ENCODE data around the gene CDKN1A.

Gene CDKN1A

DNA sequence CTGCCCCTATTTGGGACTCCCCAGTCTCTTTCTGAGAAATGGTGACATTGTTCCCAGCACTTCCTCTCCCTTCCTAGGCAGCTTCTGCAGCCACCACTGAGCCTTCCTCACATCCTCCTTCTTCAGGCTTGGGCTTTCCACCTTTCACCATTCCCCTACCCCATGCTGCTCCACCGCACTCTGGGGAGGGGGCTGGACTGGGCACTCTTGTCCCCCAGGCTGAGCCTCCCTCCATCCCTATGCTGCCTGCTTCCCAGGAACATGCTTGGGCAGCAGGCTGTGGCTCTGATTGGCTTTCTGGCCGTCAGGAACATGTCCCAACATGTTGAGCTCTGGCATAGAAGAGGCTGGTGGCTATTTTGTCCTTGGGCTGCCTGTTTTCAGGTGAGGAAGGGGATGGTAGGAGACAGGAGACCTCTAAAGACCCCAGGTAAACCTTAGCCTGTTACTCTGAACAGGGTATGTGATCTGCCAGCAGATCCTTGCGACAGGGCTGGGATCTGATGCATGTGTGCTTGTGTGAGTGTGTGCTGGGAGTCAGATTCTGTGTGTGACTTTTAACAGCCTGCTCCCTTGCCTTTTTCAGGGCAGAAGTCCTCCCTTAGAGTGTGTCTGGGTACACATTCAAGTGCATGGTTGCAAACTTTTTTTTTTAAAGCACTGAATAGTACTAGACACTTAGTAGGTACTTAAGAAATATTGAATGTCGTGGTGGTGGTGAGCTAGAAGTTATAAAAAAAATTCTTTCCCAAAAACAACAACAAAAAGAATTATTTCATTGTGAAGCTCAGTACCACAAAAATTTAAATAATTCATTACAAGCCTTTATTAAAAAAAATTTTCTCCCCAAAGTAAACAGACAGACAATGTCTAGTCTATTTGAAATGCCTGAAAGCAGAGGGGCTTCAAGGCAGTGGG, 2.1 kb upstream of the CDKN1A start:
- no peak for TF ChIP-seq Cebpa-rat (IDR thresholded peaks at IDR 0.05)
- no peaks in the 10 kb centered on the region for H3K36me3 ChIP-seq
- peak overlapping the region; percentile 91 for H3K4me2 ChIP-seq
- H3K27ac ChIP-seq: peak overlapping the region; percentile 96
- no peaks in the 10 kb centered on the region for H3K9me3 ChIP-seq
- H3K4me1 ChIP-seq: peaks cover 49% of the 10 kb centered on the region
- H4K20me1 ChIP-seq: peaks cover 26% of the 10 kb centered on the region
- H3K27me3 ChIP-seq: no peaks in the 10 kb centered on the region
- H3K4me3 ChIP-seq: peak overlapping the region; percentile 99; the same call in 1 of the 2 replicates
- H3K9ac ChIP-seq: peak overlapping the region; percentile 99

DNA sequence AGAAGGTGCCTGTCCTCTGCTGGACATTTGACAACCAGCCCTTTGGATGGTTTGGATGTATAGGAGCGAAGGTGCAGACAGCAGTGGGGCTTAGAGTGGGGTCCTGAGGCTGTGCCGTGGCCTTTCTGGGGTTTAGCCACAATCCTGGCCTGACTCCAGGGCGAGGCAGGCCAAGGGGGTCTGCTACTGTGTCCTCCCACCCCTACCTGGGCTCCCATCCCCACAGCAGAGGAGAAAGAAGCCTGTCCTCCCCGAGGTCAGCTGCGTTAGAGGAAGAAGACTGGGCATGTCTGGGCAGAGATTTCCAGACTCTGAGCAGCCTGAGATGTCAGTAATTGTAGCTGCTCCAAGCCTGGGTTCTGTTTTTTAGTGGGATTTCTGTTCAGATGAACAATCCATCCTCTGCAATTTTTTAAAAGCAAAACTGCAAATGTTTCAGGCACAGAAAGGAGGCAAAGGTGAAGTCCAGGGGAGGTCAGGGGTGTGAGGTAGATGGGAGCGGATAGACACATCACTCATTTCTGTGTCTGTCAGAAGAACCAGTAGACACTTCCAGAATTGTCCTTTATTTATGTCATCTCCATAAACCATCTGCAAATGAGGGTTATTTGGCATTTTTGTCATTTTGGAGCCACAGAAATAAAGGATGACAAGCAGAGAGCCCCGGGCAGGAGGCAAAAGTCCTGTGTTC, 1.3 kb upstream of the CDKN1A start:
- peaks cover 1% of the 10 kb centered on the region; the same call in 1 of the 2 replicates for H3K36me3 ChIP-seq
- H3K9ac ChIP-seq: peak overlapping the region; percentile 99
- no peaks in the 10 kb centered on the region for H3K27me3 ChIP-seq
- peaks cover 34% of the 10 kb centered on the region for H4K20me1 ChIP-seq
- peak overlapping the region; percentile 91 for H3K4me2 ChIP-seq
- H3K4me1 ChIP-seq: peaks cover 49% of the 10 kb centered on the region
- no peak for TF ChIP-seq Cebpa-rat (IDR thresholded peaks at IDR 0.05)
- no peaks in the 10 kb centered on the region for H3K9me3 ChIP-seq
- H3K27ac ChIP-seq: peak overlapping the region; percentile 96
- peak overlapping the region; percentile 99; the same call in 1 of the 2 replicates for H3K4me3 ChIP-seq

GRCh38 chr6:36677753-36678487, 594 bp upstream of the CDKN1A start:
- peak overlapping the region; percentile 96 for H3K27ac ChIP-seq

GRCh38 chr6:36679043-36679833, 724 bp downstream of the CDKN1A start:
- Histone ChIP-seq H3K9me3 (no peaks in the 10 kb centered on the region), H4K20me1 (peaks cover 55% of the 10 kb centered on the region), H3K9ac (peak overlapping the region; percentile 99), H3K4me2 (peak overlapping the region; percentile 91), H3K27me3 (no peaks in the 10 kb centered on the region), H3K27ac (peak overlapping the region; percentile 96), H3K4me1 (peaks cover 69% of the 10 kb centered on the region), H3K4me3 (peak overlapping the region; percentile 99), H3K36me3 (peaks cover 22% of the 10 kb centered on the region)
- no peak for TF ChIP-seq Cebpa-rat (IDR thresholded peaks at IDR 0.05)

More at GRCh38 chr6:36677753-36678487, 594 bp upstream of the CDKN1A start:
- Histone ChIP-seq H3K36me3 (peaks cover 9% of the 10 kb centered on the region), H3K9me3 (no peaks in the 10 kb centered on the region), H3K4me3 (peak overlapping the region; percentile 99), H4K20me1 (peaks cover 42% of the 10 kb centered on the region), H3K4me1 (peaks cover 56% of the 10 kb centered on the region), H3K27me3 (no peaks in the 10 kb centered on the region), H3K9ac (peak overlapping the region; percentile 99), H3K4me2 (peak overlapping the region; percentile 91)
- no peak for TF ChIP-seq Cebpa-rat (IDR thresholded peaks at IDR 0.05)

DNA sequence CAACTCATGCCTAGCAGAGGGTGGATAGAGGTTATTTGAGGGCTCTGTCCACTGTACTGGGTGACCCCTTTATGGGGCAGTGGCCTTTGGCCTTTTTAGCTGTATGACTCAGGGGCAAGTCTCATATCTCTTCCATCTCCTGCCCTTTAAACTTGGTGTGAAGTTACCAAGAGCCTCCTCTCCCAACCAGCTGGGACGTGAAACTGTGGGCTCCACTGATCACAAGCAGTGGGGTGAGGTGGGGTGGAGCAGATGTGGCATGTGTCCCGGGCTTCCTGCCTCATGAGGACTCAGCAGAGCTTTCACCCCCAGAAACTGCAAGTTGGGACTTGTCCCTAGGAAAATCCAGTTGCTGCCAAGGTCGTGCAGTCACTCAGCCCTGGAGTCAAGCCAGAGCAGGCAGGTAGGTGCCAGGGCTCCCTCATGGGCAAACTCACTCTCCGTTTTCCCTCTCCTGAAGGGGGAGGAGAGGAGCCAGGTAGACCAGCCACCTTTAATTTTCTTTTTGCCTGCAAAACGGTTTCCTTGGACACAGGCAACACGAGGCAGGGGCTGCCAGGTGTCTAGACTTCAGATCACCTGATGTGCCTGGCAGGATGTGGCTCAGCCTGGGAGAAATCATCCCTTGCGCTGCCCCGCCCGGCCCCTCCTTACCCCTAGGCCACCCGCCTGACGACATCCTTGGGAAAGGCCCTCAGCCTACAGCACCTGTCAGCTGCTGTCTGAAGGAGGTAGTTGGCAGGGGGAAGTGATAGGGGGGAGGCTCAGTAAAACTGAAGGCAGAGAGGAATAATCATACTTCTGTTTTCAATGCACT, 4.0 kb downstream of the CDKN1A start:
- TF ChIP-seq Cebpa-rat (IDR thresholded peaks at IDR 0.05): no peak
- Histone ChIP-seq H3K9me3 (no peaks in the 10 kb centered on the region), H3K4me2 (peak overlapping the region; percentile 91), H4K20me1 (peaks cover 88% of the 10 kb centered on the region), H3K4me1 (peaks cover 65% of the 10 kb centered on the region), H3K9ac (peak overlapping the region; percentile 99), H3K4me3 (peak overlapping the region; percentile 99), H3K36me3 (peaks cover 55% of the 10 kb centered on the region), H3K27me3 (no peaks in the 10 kb centered on the region), H3K27ac (peak overlapping the region; percentile 82)

GRCh38 chr6:36683145-36683655, 4.7 kb downstream of the CDKN1A start:
- H3K4me1 ChIP-seq: peaks cover 65% of the 10 kb centered on the region
- H3K36me3 ChIP-seq: peaks cover 61% of the 10 kb centered on the region
- peaks cover 94% of the 10 kb centered on the region for H4K20me1 ChIP-seq
- TF ChIP-seq Cebpa-rat (IDR thresholded peaks at IDR 0.05): no peak
- no peaks in the 10 kb centered on the region for H3K9me3 ChIP-seq
- H3K4me2 ChIP-seq: peak overlapping the region; percentile 91
- no peak overlapping the region; the same call in 1 of the 2 replicates for H3K9ac ChIP-seq
- H3K27ac ChIP-seq: peak overlapping the region; percentile 82
- H3K27me3 ChIP-seq: no peaks in the 10 kb centered on the region
- H3K4me3 ChIP-seq: peak overlapping the region; percentile 99

DNA sequence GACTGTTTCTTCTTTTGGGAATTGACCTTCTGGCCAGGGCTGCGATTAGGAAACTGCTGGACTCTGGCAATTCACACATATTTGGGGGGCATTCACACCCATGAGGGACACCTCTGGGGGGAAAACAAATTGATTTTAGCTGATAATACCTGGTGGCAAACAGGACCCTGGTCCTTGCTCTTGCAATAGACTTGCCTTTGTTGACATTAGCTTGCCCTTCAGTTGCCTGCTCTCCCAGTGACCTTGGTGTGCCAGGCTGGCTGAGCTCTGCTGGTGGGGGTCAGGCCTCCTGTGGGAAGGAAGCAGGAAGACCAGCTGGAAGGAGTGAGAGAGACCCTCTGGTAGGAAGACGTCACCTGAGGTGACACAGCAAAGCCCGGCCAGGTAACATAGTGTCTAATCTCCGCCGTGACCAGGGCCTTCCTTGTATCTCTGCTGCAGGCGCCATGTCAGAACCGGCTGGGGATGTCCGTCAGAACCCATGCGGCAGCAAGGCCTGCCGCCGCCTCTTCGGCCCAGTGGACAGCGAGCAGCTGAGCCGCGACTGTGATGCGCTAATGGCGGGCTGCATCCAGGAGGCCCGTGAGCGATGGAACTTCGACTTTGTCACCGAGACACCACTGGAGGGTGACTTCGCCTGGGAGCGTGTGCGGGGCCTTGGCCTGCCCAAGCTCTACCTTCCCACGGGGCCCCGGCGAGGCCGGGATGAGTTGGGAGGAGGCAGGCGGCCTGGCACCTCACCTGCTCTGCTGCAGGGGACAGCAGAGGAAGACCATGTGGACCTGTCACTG, 5.3 kb downstream of the CDKN1A start:
- no peak overlapping the region; the same call in 1 of the 2 replicates for H3K4me3 ChIP-seq
- no peaks in the 10 kb centered on the region for H3K9me3 ChIP-seq
- peak overlapping the region; percentile 91 for H3K4me2 ChIP-seq
- peaks cover 64% of the 10 kb centered on the region for H3K4me1 ChIP-seq
- peak overlapping the region; percentile 11; the same call in 1 of the 2 replicates for H3K9ac ChIP-seq
- peaks cover 97% of the 10 kb centered on the region for H4K20me1 ChIP-seq
- peaks cover 62% of the 10 kb centered on the region for H3K36me3 ChIP-seq
- H3K27ac ChIP-seq: peak overlapping the region; percentile 82
- no peak for TF ChIP-seq Cebpa-rat (IDR thresholded peaks at IDR 0.05)
- H3K27me3 ChIP-seq: no peaks in the 10 kb centered on the region
